ENCODE measurements around the gene COL4A2.

DNA sequence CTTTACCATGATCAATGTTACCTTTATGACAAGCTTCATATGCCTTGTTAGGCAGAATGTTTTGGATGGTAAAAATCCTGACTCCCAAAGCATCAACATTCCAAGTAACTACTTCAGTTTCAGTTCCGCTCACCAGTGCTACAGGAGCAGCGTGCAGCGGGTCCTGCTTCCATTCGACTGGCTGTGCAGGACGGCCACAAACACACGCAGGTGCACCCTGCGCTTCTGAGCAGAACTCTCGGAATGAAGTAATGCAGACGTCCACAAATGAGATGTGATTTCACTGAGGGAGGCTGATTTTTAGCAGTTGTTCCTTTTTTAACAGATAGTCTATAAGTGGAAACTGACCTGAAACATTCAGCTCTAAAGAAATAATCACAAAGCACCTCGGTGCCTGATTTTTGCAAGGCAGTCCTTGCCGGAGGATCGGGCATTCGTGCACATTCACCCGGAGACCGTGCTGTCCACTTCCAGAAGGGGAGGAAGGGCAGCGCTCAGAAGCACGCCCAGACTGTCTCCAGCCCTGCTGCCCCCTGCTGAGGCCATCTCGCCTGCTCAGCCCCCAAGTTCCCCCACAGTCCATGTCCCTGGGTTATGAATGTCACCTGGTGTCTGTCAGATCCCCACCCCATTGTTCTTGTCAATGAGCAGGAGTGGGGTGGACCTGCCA lies 168.6 kb downstream of the COL4A2 start:
- TF ChIP-seq, protein P1, sequence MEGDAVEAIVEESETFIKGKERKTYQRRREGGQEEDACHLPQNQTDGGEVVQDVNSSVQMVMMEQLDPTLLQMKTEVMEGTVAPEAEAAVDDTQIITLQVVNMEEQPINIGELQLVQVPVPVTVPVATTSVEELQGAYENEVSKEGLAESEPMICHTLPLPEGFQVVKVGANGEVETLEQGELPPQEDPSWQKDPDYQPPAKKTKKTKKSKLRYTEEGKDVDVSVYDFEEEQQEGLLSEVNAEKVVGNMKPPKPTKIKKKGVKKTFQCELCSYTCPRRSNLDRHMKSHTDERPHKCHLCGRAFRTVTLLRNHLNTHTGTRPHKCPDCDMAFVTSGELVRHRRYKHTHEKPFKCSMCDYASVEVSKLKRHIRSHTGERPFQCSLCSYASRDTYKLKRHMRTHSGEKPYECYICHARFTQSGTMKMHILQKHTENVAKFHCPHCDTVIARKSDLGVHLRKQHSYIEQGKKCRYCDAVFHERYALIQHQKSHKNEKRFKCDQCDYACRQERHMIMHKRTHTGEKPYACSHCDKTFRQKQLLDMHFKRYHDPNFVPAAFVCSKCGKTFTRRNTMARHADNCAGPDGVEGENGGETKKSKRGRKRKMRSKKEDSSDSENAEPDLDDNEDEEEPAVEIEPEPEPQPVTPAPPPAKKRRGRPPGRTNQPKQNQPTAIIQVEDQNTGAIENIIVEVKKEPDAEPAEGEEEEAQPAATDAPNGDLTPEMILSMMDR (IDR thresholded peaks at IDR 0.05) = no peak
- TF ChIP-seq POLR2A (IDR thresholded peaks at IDR 0.05) = no peak
